Measurements from ENCODE around the gene POU2F1. TPM values are rescaled to one million over a fixed set of nuclear protein-coding genes. Genes with fewer than 3 reads are reported as not detected.

POU2F1 gene
- total RNA-seq, 1 donor from 2014 or later = 15.3 TPM

DNA sequence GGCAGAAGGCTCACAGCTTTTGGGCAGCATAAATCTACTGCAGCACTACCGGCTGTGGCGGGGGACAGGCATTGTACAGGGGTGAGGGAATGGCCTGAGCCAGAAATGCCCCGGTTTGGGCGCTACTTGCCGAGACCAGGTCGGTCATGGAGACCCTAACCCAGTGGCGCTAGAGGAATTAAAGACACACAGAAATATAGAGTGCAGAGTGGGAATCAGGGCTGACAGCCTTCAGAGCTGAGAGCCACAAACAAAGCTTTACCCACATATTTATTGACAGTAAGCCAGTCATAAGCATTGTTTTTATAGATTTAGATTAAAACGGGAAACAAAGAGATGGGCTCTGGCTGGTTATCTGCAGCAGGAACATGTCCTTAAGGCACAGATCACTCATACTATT lies 101.8 kb downstream of the POU2F1 start:
- DNase-seq (ENCODE audit: extremely low spot score, unreplicated experiment) = no peak
- Mint-ChIP-seq H3K36me3 (ENCODE audit: unreplicated experiment) (peaks cover 43% of the 10 kb centered on the region), H3K27me3 (ENCODE audit: unreplicated experiment) (no peaks in the 10 kb centered on the region), H3K27ac (ENCODE audit: unreplicated experiment) (no peak overlapping the region), H3K4me3 (ENCODE audit: unreplicated experiment) (no peak overlapping the region), H3K9me3 (ENCODE audit: unreplicated experiment) (peaks cover 45% of the 10 kb centered on the region), H3K4me1 (ENCODE audit: unreplicated experiment) (no peaks in the 10 kb centered on the region)
- TF ChIP-seq, protein P1, sequence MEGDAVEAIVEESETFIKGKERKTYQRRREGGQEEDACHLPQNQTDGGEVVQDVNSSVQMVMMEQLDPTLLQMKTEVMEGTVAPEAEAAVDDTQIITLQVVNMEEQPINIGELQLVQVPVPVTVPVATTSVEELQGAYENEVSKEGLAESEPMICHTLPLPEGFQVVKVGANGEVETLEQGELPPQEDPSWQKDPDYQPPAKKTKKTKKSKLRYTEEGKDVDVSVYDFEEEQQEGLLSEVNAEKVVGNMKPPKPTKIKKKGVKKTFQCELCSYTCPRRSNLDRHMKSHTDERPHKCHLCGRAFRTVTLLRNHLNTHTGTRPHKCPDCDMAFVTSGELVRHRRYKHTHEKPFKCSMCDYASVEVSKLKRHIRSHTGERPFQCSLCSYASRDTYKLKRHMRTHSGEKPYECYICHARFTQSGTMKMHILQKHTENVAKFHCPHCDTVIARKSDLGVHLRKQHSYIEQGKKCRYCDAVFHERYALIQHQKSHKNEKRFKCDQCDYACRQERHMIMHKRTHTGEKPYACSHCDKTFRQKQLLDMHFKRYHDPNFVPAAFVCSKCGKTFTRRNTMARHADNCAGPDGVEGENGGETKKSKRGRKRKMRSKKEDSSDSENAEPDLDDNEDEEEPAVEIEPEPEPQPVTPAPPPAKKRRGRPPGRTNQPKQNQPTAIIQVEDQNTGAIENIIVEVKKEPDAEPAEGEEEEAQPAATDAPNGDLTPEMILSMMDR (IDR thresholded peaks at IDR 0.05) = no peak

DNA sequence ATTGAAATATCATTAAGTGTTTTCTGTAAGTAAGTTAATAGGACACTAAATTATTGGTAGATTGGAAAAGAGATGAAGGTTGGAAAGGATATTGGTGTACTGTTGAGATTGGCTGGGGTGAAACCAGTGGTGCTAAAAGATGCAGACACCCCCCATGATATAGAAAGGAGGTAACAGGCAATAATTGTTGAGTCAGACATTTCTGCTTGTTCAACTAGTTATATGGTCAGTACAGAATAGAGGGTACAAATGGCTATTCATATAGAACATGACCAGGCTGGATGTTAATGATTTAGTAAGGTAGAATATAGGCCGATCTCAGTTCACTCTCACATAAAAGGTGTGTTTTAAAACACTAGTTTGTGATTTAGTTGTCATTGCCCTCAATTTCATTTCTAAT lies 104.5 kb downstream of the POU2F1 start:
- Mint-ChIP-seq H3K27me3 (ENCODE audit: unreplicated experiment) (no peaks in the 10 kb centered on the region), H3K9me3 (ENCODE audit: unreplicated experiment) (peaks cover 31% of the 10 kb centered on the region), H3K27ac (ENCODE audit: unreplicated experiment) (no peak overlapping the region), H3K4me3 (ENCODE audit: unreplicated experiment) (no peak overlapping the region), H3K4me1 (ENCODE audit: unreplicated experiment) (no peaks in the 10 kb centered on the region), H3K36me3 (ENCODE audit: unreplicated experiment) (peaks cover 28% of the 10 kb centered on the region)
- TF ChIP-seq, protein P1 (IDR thresholded peaks at IDR 0.05) = no peak
- no peak for DNase-seq (ENCODE audit: extremely low spot score, unreplicated experiment)

DNA sequence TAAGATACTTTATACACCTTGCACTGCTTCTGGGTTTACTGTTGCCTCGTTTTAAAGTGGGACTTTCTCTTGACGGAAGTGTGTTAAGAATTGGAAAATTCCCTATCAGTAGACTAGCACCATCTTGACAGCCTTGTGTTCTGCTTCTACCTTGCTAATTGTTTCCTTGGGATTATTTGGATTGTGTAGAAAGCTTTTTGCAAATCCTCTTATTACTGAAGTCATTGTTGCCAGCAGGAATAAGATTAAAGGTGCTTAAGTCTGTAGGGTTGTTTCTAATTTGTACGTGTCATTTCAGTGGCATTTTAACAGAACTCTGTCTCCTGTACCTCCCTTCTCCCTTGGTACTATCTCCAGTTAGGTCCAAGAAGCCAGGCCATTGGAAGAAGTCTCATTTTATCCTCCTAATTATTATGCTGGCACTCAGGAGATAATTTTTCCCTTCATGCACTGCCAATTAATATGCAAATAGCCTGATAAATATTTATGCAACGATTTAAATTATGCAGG lies 107.7 kb downstream of the POU2F1 start:
- H3K36me3 Mint-ChIP-seq (ENCODE audit: unreplicated experiment) = peaks cover 18% of the 10 kb centered on the region
- DNase-seq (ENCODE audit: extremely low spot score, unreplicated experiment) = no peak
- H3K27me3 Mint-ChIP-seq (ENCODE audit: unreplicated experiment) = no peaks in the 10 kb centered on the region
- TF ChIP-seq, protein P1 (IDR thresholded peaks at IDR 0.05) = no peak
- H3K4me1 Mint-ChIP-seq (ENCODE audit: unreplicated experiment) = peaks cover 21% of the 10 kb centered on the region
- H3K9me3 Mint-ChIP-seq (ENCODE audit: unreplicated experiment) = peaks cover 8% of the 10 kb centered on the region
- H3K4me3 Mint-ChIP-seq (ENCODE audit: unreplicated experiment) = no peak overlapping the region
- H3K27ac Mint-ChIP-seq (ENCODE audit: unreplicated experiment) = no peak overlapping the region

- Mint-ChIP-seq H3K9me3 (ENCODE audit: unreplicated experiment) (peaks cover 8% of the 10 kb centered on the region), H3K4me3 (ENCODE audit: unreplicated experiment) (no peak overlapping the region)
- DNase-seq (ENCODE audit: extremely low spot score, unreplicated experiment) = no peak
These were observed 108.3 kb downstream of the POU2F1 start for GRCh38 chr1:167328816-167329483.

More at GRCh38 chr1:167328816-167329483, 108.3 kb downstream of the POU2F1 start:
- Mint-ChIP-seq H3K36me3 (ENCODE audit: unreplicated experiment) (peaks cover 14% of the 10 kb centered on the region), H3K4me1 (ENCODE audit: unreplicated experiment) (peaks cover 21% of the 10 kb centered on the region), H3K27me3 (ENCODE audit: unreplicated experiment) (no peaks in the 10 kb centered on the region), H3K27ac (ENCODE audit: unreplicated experiment) (no peak overlapping the region)
- TF ChIP-seq, protein P1 (IDR thresholded peaks at IDR 0.05) = no peak

All from osteocyte (in vitro differentiated cells).